GM12874 (cell line): ENCODE results near the gene TTLL1.

ENCODE experiments used
- TF ChIP-seq, protein P1 (sequence below): IDR thresholded peaks from 2 replicates; pipeline ENCODE4 v1.5.1; 2011; ENCODE audit warnings: low read depth, mild to moderate bottlenecking, control low read depth, low read length, moderate library complexity; ENCODE audit not compliant: insufficient read depth

Gene TTLL1

DNA sequence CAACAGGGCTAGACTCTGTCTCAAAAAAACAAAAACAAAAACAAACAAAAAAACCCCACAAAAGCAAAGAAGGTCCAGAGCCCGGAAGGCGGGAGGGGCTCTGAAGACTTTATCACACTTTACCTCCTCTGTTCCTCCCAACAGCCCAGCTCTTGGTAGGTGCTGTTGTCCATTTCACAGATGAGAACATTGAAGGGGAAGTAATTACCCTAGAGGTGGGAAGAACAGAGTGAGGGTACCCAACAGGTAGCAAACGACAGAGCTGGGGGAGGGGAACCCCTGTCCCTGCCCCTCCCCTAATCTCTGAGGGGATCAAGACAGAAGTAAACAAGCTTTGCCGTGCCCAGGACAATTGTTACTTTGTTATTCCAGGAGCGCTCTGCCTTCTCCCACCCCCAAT lies 20.3 kb upstream of the TTLL1 start:
- TF ChIP-seq, protein P1, sequence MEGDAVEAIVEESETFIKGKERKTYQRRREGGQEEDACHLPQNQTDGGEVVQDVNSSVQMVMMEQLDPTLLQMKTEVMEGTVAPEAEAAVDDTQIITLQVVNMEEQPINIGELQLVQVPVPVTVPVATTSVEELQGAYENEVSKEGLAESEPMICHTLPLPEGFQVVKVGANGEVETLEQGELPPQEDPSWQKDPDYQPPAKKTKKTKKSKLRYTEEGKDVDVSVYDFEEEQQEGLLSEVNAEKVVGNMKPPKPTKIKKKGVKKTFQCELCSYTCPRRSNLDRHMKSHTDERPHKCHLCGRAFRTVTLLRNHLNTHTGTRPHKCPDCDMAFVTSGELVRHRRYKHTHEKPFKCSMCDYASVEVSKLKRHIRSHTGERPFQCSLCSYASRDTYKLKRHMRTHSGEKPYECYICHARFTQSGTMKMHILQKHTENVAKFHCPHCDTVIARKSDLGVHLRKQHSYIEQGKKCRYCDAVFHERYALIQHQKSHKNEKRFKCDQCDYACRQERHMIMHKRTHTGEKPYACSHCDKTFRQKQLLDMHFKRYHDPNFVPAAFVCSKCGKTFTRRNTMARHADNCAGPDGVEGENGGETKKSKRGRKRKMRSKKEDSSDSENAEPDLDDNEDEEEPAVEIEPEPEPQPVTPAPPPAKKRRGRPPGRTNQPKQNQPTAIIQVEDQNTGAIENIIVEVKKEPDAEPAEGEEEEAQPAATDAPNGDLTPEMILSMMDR, result no peak

DNA sequence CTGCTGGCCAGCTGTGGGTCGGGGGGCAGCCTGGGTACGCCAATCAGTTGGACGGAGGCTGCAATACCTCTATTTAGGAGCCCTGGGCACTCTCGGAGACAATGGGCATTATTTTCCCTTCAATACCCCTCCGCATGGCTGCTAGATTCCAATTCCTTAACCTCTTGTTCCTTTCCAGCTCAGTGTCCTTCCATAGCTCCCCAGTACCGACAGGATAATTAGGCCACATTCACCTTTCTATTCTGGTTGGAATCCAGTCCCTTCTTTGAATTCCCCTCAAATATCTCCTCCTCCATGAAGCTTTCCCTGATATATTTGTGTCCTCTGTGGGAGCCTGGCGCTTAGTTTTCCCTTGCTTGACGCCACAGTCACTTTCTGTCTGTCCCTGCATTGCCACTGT lies 17.1 kb upstream of the TTLL1 start:
- TF ChIP-seq, protein P1, result no peak

DNA sequence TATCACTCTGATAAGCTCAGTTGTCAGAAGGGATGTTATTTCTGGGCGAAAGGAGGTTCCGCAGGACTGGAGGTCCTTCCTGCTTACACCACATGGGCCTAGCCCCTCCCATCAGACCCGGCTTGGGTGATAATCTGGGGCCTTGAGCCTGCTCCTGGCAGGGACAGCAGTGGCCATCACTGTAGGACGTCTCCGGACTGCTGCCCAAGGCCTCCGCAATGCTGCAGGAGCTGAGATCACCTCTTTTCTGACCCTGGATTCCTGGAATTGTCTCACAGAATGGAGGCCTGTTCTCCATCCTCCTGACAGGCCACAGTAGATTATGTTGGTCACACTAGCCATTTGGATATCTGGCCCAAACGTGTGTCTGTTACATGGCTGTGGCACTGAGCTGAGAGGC lies 12.1 kb upstream of the TTLL1 start:
- TF ChIP-seq, protein P1, result no peak

DNA sequence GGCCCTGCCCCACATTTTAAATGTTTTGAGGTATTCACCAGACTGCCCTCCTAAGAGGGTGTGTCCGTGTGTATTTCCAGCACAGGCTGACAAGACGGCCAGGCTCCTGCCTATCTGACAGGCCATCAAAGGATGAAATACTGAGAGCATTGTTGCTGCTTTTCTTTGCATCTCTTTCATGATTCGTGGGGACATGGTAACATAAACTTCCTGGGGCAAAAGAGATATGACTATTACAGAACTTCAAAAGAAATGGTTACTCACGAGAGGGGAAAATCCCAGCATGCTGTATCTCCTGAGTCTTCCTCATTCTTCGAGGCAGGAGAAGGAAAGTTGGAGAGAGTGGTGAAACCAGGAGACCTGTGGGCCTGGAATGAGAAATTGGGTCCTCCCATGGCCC lies 11.0 kb upstream of the TTLL1 start:
- TF ChIP-seq, protein P1, result no peak

DNA sequence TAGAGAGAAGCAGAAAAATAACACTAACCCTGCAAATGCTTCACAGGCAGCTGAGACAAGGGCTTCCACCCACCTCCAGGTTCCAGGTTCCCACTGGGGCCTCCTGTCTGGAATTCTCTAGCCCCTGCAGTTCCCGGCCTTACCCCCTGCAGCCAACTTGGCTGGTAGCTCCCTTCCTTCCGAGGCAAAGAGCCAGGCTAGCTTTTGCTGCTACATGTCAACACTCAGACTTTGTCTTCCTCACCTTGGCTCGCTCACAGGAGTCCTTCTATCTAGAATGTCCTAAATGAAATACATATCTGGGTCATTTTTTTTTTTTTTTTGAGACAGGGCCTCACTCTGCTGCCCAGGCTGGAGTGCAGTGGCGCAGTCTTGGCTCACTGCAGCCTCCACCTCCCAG lies 9.9 kb upstream of the TTLL1 start:
- TF ChIP-seq, protein P1, result no peak

DNA sequence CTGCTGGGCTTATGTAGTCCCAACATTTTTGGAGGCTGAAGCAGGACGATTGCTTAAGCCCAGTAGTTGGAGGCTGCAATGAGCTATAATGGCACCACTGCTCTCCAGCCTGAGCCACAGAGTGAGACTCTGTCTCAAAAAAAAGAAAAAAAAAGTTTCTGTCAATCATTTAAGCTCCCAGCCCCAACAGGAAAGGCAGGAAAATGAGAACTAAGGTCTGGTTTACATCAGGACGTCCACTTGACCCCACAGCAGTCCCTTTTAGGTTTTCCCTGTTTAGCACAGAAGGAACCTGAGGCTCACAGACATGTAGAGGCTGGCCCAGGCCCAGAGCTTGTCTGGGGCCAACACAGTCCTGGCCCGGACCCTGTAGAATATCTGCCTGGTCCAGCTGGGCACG lies 9.2 kb upstream of the TTLL1 start:
- TF ChIP-seq, protein P1, result no peak

DNA sequence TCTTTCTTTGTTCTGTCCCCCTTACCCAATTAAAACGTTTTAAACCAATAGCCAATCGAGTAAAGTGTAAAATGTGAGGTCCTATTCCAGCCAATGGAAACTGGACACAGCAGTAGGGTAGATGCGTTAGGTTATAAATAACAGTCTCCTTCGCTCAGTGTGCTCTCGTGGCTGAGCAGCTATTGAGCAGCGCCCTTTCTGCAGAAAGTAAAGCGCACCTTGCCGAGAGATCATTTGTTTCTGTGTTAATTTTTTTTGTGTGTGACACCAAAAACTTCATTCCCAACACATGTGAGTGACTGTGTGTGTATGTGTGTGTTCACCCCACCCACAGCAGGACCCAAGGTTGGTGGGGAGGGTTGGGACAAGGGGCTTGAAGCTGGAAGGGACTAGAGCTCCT lies 7.2 kb upstream of the TTLL1 start:
- TF ChIP-seq, protein P1, result no peak

DNA sequence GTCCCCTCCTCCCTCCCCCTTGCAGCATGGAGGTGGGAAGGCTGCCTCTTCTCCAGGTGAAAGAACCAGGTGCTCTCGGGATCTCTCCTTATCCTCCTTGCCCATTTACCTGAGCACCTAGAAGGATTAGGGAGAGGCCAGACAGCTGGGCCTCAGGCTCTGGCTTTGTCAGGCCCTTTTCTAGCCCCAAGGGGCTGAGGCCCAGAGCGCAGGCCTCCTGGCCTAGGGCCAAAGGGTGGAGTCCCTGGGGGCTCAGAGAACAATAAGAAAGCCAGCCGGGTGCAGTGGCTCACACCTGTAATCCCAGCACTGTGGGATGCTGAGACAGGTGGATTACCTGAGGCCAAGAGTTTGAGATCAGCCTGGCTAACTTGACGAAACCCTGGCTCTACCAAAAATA lies 5.4 kb upstream of the TTLL1 start:
- TF ChIP-seq, protein P1, result no peak
